Osteocyte (in vitro differentiated cells): ENCODE data around the gene ADCY4. TPM values are rescaled to one million over a fixed set of nuclear protein-coding genes. Genes with fewer than 3 reads are reported as not detected.

Experiments used
- DNase-seq: peaks from one replicate; pipeline ENCODE4 v3.0.0; 2021; ENCODE audit warnings: mixed read lengths; ENCODE audit not compliant: unreplicated experiment; ENCODE audit errors: extremely low spot score
- H3K27ac Mint-ChIP-seq: one replicate; pipeline ENCODE4 v1.8.0; 2021; ENCODE audit warnings: mild to moderate bottlenecking, mixed read lengths; ENCODE audit not compliant: unreplicated experiment
- H3K27me3 Mint-ChIP-seq: one replicate; pipeline ENCODE4 v1.8.0; 2021; ENCODE audit warnings: mixed read lengths; ENCODE audit not compliant: unreplicated experiment
- H3K36me3 Mint-ChIP-seq: one replicate; pipeline ENCODE4 v1.8.0; 2021; ENCODE audit warnings: mixed read lengths; ENCODE audit not compliant: unreplicated experiment
- H3K4me1 Mint-ChIP-seq: one replicate; pipeline ENCODE4 v1.8.0; 2021; ENCODE audit warnings: mixed read lengths; ENCODE audit not compliant: unreplicated experiment
- H3K4me3 Mint-ChIP-seq: one replicate; pipeline ENCODE4 v1.8.0; 2021; ENCODE audit warnings: mild to moderate bottlenecking, moderate library complexity, mixed read lengths; ENCODE audit not compliant: unreplicated experiment
- H3K9me3 Mint-ChIP-seq: one replicate; pipeline ENCODE4 v1.8.0; 2021; ENCODE audit warnings: mixed read lengths; ENCODE audit not compliant: unreplicated experiment
- total RNA-seq: library from RNA; stranded (reverse); gene quantifications from 2 replicates; pipeline ENCODE4 v1.2.1, GENCODE V29; 2021
- TF ChIP-seq, protein P1 (sequence below): fragments of 200-600 bp; sonication (generic); IDR thresholded peaks from 2 replicates; pipeline ENCODE4 v1.5.0; 2021; ENCODE audit warnings: antibody characterized with exemption, mild to moderate bottlenecking, moderate library complexity

The ADCY4 gene
- total RNA-seq, 1 donor from 2014 or later = 25.3 TPM

DNA sequence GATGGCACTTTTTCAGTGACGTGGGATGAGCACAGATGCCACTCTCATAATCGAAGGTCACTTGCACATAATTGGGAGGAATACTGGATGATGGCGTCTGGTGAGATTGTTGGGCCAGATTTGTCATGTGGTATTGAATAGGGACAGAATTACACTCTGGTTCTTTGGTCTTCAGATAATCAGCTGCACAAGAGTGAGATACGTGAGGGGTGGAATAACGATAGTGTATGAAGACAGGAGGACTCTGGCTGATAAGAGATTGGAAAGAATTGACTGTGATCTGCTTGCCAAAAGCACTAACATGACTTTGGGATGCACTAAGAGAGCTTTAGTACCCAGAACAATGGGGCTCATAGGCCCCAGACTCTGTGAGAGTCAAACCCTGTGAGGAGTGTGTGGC, 56.4 kb downstream of the ADCY4 start:
- Mint-ChIP-seq H3K4me3 (no peak overlapping the region), H3K27ac (no peak overlapping the region), H3K4me1 (peaks cover 5% of the 10 kb centered on the region), H3K9me3 (no peaks in the 10 kb centered on the region), H3K36me3 (no peaks in the 10 kb centered on the region), H3K27me3 (no peaks in the 10 kb centered on the region)
- no peak for DNase-seq
- TF ChIP-seq, protein P1, sequence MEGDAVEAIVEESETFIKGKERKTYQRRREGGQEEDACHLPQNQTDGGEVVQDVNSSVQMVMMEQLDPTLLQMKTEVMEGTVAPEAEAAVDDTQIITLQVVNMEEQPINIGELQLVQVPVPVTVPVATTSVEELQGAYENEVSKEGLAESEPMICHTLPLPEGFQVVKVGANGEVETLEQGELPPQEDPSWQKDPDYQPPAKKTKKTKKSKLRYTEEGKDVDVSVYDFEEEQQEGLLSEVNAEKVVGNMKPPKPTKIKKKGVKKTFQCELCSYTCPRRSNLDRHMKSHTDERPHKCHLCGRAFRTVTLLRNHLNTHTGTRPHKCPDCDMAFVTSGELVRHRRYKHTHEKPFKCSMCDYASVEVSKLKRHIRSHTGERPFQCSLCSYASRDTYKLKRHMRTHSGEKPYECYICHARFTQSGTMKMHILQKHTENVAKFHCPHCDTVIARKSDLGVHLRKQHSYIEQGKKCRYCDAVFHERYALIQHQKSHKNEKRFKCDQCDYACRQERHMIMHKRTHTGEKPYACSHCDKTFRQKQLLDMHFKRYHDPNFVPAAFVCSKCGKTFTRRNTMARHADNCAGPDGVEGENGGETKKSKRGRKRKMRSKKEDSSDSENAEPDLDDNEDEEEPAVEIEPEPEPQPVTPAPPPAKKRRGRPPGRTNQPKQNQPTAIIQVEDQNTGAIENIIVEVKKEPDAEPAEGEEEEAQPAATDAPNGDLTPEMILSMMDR = no peak

DNA sequence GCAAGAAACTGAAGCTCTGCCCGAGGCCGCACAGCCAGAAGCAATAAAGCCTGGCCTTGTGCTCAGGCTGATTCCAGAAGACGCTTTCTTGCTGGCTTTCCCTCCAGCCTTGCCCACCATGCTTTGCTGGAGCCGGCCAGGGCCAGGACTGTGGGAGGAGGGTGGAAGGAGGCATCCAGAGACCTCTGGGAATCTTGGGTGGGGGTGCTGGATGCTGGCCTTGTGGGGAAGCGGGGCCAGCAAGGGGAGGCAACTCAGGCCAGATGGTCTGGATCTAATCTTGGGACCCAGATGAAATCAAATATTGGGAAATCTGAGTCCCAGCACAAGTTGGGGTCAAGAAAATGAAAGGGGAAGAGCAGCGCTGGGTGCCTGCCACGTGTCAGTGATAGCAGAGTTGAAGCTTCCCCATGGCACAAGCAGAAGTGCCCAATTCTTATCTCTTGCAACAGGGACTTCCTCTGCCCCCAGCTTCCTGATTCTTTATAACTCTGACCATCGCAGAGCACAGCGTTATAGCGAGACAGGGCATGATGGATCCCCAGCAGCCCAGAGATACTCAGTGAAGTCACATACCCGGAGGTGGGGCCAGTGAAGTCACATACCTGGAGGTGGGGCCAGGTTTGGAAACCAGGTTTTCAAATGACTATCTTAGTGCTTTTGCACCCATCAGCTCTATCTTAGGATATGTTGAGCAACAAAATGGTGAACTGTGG, 57.1 kb downstream of the ADCY4 start:
- Mint-ChIP-seq H3K27me3 (no peaks in the 10 kb centered on the region), H3K27ac (no peak overlapping the region), H3K4me3 (no peak overlapping the region), H3K36me3 (no peaks in the 10 kb centered on the region), H3K9me3 (no peaks in the 10 kb centered on the region), H3K4me1 (peaks cover under 1% of the 10 kb centered on the region)
- TF ChIP-seq, protein P1 = no peak
- DNase-seq = no peak

DNA sequence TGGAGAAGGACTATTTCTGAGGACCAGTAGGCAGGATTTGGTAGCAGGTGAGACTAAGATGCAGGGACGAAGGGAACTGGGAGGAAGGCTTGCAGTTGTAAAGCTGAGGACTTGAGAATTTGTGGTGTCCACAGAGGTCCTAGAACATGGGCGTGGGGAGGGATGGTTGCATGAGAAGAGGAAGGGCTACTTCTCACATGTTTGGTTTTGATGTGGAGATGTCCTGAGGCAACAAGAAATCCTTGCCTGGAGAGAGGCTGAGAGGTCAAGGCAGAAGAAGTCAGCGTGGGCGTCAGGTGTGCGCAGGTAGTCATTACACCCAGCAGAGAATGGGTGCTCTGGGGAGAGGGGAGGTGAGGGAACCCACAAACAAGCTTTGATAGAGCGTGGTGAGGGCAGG, 57.8 kb downstream of the ADCY4 start:
- Mint-ChIP-seq H3K27me3 (no peaks in the 10 kb centered on the region), H3K4me1 (peaks cover 7% of the 10 kb centered on the region), H3K4me3 (no peak overlapping the region), H3K9me3 (no peaks in the 10 kb centered on the region), H3K36me3 (no peaks in the 10 kb centered on the region), H3K27ac (no peak overlapping the region)
- no peak for DNase-seq
- TF ChIP-seq, protein P1 = no peak

DNA sequence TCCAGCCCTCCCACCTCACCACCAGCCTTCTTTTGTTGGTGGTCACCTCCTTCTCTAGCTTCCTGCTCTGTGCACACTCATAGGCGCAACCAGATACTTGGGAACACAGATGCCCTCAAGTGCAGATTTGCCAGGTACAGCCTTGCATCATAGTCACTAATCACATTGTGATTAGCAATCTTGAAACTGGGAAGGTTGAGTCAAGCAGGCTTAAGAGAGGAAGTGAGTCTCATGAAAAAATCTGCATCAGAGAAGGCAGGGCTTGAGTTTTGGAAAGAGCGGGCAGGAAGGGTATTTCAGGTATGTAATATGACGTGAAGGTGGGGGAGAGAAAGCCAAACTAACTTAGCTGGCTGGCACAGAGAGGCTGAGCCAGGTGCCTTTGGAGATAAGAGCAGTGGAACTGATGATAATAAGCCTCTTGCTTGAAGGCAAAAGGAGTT, 60.7 kb downstream of the ADCY4 start:
- Mint-ChIP-seq H3K36me3 (no peaks in the 10 kb centered on the region), H3K27ac (no peak overlapping the region), H3K27me3 (no peaks in the 10 kb centered on the region), H3K9me3 (no peaks in the 10 kb centered on the region), H3K4me3 (no peak overlapping the region), H3K4me1 (peaks cover 14% of the 10 kb centered on the region)
- DNase-seq = no peak
- TF ChIP-seq, protein P1 = no peak

DNA sequence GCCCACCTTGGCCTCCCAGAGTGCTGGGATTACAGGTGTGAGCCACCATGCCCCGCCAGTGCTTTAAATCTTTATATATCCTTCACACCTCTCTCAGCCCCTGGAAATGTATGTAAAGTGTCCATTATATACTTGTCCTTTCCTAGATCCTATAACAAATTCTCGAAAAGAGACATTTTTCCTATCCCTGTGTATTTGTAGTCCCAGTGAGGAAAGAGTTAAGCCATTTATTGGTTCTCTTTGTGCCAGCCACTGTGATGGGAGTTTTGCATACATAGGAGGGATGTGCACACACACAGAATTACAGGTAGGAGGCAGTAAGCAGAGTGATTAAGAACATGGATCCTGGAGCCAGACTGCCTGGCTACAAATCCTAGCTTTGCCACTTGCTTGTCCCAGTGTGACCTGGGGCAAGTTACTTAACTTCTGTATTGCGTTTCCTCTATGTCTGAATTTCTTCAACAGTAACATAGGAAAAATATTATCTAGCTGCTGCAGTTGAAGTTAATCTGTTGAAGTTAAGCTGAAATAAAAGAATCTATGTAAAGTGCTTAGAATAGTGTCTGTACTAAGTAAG, 61.4 kb downstream of the ADCY4 start:
- no peaks in the 10 kb centered on the region for H3K27me3 Mint-ChIP-seq

More for the DNA sequence above, 61.4 kb downstream of the ADCY4 start:
- Mint-ChIP-seq H3K27ac (no peak overlapping the region), H3K36me3 (no peaks in the 10 kb centered on the region), H3K4me3 (no peak overlapping the region), H3K9me3 (no peaks in the 10 kb centered on the region), H3K4me1 (peaks cover 14% of the 10 kb centered on the region)
- no peak for DNase-seq
- TF ChIP-seq, protein P1 = no peak
